Measurements from ENCODE around the gene LYPD1.

The LYPD1 gene

DNA sequence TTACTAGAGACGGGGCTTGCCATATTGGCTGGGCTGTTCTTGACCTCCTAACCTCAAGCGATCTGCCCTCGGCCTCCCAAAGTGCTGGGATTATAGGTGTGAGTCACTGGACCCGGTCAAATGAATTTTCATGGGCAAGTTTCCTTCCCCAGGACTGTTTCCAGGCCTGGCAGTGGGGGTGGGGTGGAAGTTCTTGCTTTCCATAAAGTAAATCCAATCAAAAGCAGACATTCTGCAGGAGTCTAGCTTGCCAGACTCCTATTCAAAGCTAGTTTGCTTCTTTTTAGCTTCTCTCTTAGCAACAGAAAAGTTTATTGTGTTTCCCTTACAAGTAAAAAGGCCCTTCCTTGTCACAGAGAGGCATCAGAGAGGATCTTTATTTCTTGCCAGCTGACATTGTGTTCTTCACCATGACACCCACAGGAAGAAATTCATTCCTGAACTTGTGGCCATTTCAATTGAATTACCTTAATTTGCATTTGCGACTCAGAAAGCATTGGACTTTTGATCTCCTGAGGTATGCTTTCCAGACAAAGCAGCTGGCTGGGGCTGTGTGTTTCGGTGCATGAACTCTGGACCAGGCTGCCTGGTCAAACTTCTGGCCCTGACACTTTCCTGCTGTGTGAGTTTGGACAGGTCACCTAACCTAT, 37.9 kb downstream of the LYPD1 start:
- peak; percentile 46 for DNase-seq (ENCODE audit: low read depth)

DNA sequence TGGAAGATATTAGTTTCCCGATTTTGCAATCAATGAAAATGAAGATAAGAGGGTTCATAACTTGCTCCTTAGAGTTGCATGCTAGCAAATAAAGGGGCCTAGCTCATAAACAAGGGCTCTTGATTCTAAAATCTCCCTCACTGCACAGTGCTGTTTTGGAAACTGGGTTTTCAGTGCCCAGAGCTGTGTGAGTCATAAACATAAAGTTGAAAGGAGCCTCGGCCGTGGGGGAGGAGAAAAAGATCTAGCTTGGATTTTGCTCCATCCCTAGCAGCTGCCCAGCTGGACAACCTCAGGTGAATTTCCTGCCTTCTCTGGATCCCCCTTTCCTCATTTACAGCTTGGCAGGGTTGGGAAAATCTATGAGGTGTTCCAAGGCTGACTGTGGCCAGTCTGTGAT, 42.5 kb downstream of the LYPD1 start:
- peak; percentile 18 for DNase-seq (ENCODE audit: low read depth)

DNA sequence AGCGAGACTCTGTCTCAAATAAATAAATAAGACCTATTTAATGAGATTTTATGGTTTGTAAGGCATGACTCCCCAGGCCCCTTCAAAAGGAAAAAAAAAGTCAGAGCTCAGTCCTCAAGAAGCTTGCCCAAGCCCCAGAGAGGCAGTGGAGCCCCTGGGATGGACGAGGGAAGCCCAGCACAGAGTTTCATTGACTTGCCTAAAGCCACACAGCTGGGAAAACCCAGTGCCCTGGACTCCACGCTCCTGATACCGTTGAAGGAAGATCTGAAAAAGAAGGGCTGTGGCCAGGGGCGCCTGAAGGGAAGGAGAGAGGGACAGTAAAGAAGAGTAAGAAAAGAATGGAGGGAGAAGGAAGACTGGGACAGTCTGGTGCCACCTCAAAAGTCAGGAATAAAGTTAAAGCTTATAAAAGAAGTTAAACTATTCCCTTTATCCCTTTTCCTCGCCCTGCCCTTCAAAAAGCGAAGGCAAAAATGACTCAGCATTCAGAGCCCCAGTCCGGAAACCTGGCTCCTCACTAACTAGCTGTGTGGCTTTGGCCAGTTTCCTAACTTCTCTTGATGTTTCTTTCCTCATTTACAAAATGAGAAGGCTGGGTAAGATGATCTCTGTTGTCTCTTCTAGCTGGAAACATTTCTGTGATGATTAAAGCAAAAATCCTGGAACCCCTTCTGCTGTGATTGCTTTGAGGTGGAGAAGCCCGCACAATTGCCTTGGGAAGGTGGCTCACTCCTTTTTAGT, 46.7 kb downstream of the LYPD1 start:
- peak; percentile 82 for DNase-seq (ENCODE audit: low read depth)

DNA sequence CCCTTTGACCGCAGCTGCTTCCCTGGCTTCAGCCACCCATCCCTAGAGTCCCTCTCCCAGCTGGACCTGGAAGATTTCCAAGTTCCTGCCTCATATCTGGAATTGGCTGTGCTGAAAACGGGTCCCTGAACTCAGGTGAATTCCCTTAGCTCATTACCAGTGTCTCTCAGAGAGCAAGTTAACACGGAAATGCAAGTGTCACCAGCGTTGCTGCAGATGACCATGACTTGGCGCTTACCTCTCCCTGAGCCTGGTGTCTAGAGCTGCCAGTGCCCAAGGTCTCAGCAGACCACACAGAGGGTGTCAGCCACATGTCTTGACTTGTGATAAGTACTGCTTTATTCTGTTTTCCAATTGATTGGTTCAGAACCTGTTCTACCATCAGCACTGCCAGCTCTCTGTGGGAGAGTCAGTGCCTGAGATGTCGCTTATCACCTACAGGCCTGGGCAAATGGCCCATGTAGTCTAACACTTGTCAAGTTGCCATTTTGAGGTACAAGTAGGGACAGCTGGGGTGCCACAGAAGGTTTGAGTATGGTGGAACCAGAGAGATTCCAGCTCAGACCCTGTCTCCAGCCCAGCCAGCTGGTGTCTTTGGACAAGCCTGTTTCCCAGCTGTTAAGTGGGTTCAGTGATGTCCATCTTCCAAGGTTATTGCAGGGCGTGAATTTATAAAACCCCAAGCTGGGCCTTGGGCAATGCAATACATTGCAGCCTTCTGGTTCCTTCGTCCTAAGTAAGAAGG, 48.7 kb downstream of the LYPD1 start:
- DNase-seq (ENCODE audit: low read depth): no peak

DNA sequence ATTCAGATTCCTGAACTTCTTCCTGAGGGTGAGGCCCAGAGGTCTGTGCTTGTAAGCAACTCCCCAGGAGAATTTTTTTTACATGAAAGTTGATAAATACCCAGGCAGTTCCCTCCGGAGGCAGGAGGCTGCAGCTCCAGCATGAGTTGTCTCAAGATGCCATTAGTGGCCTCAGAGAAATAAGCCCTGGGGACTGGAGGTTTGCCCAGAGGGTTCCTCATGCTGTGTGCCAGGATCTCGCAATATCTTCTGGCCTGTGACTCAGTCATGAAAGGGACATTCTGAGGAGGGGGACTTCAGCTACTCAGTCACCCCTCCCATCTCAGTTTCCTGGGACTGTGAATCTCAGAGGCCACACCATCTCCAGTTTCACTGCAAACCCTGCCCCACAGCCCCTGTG, 49.9 kb downstream of the LYPD1 start:
- peak; percentile 63 for DNase-seq (ENCODE audit: low read depth)

DNA sequence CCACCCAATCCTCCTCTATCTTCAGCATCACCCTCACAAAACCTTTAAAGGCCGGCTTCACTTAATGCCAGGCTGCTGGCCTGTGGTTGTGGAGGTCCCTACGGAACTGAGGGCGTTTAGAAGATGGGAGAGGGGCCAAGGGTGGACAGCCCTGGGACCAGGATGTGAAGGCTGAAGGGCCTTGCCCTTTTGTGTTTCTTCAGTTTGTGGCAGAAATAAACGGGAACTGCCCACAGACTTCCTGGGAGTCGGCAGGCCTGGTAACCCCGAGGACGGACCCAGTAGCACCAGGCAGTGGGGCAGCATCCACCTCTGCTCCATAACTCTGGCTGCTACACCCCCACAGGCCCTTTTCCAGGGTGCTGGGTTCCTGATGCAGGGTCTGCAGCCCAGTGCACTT, 51.3 kb downstream of the LYPD1 start:
- no peak for DNase-seq (ENCODE audit: low read depth)

DNA sequence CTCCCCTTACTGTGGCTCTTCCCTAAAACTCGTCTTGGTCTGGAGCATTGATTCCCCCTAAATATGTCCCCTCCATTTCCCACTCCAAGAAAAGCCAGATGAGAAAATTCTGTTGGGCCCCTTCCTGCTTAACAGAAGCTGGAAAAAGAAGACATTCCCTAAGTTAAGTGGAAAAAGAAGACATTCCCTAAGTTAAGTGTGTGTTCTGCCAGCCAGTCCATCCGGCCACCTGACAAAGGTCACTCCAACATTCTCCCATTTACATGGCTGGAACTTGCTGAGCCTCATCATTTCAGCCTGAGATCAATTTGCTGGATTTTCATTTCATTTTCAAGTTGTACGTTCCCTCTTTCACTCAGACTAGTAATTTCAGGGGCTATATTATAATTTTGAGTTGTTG, 52.0 kb downstream of the LYPD1 start:
- DNase-seq (ENCODE audit: low read depth): no peak

DNA sequence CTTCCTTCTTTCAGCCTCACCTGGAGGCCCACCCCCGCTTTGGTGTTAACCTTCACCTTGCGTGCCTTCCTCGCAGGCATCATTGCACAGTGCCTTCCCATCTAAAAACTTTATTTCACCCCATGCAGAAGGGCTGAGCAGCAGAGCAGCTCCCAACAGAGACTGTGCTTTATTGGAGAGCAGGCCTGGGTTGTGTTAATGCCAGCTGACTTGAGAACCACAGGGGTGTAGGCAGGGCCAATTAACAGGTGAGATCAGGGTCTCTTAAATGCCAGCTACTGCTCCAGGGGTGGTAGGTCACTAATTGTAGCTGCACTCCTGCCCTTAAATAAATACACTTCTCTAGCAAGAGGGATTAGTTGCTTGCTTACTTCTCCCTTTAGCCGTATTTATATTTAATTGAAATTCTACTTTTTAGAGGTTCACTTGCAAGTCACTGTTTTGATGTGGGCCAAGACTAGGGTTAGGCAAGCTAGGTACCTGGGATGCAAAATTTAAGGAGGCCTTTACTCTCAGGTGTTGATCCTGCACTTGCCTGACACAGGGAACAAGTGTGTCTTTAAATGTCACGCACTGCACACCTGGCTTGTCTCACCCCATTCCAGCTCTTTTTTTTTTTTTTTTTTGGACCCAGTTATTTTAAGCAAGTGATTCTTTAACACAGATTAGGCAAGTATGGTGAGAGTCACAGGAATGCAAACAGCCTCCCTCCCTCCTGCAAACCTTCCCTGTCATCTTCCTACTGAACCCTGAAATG, 54.5 kb downstream of the LYPD1 start:
- DNase-seq (ENCODE audit: low read depth): no peak

DNA sequence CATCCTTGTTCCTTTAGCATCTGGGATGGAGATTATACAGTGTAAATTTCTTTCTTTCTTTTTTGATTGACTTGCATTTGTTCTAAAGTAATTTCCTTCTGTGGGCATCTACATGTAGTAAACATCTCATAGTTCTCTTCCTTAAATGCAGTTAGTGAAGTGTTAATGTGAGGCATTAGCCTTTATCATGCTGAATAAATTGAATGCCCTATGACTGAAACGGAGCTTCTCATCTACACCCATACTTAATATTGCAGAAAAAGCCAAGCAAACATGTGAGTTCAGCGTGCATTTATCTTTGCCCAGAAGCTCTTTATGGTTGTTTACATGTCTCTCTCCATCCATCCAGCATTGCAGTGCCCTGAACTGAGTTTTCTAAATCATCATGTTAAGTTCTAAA, 58.3 kb downstream of the LYPD1 start:
- DNase-seq (ENCODE audit: low read depth): no peak

DNA sequence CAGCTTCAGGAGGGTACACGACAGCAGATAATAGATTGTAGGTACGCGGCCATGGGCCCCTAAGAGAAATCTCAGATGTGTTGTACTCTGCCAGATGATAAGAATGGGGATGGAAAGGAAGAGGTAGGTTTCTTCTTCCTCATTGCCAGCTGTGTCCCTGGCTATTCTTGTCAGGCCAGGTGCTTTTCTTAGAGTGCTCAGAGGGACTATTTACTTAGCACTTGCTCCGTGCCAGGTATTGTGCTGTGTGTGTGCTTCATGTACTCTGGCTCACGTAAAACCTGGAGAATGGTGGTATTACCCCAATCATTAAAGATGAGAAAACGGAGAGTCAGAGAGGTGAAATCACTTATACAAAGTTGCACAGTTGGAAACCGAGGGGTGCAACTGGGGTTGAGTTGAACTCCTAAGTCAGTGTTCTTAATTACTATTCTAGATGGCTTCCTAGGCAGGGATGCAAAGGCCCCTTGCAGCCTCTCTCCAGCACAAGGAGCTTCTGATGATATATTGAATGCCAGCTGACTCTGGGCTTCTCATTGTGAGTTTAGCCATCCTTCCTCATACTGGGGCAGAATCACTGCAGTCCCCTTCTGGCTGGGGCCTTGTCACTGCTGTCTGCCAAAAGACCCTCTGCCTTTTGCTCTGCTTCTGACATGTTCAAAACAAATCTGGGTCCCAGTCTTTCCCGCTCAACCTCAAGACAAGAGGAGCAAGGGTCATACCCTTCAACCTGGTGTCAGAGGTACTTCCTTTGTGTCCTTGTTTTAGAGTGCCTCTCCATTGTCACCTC, 60.7 kb downstream of the LYPD1 start:
- no peak for DNase-seq (ENCODE audit: low read depth)

DNA sequence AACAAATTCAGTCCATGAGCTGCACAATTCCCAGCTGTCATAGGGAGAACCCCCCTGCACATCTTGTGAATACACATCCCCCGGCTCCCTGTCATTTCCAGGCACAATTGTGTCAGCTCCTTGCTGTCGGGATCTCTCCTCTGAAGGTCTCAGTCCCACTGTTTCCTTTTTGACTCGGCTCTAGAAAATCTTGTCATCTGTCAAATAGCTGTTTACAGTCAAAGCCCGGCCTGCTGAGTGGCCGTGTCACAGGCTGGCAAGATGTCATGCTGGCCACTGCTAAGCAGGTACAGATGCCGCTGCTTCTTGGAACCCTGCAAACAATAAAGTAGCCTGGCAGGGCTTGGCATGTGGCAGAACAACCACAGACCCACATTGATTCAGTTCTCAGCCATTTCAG, 61.7 kb downstream of the LYPD1 start:
- no peak for DNase-seq (ENCODE audit: low read depth)

DNA sequence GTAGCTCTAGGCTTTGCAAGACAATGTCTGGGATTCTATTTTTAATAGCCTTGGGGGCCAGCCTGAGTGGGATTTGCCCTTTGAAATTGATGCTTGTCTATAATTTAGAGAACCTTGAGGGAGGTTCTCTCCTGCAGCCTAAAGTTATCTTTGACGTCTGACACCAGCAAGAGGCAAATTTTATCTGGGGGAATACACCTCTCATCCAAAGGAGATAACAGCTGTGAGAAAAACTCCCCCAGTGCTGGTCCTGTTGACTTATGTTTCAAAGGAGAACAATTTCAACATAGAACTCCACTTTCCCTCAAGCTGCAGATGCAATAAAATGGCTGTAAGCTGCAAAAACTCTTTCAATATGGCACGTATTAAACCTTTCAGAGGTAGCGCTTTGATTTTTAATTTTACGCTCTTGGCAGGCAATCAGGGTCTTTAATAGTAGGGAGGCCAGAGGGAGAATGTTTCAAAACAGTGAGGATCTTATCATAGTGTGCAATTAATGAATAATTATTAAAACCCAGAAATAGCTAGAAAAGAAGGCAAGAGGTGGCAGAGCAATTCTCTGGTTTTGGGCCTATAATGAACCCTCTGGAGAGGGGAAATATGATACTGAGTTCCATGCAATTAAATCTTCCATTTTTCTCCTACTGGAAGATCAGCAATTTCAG, 62.4 kb downstream of the LYPD1 start:
- no peak for DNase-seq (ENCODE audit: low read depth)

DNA sequence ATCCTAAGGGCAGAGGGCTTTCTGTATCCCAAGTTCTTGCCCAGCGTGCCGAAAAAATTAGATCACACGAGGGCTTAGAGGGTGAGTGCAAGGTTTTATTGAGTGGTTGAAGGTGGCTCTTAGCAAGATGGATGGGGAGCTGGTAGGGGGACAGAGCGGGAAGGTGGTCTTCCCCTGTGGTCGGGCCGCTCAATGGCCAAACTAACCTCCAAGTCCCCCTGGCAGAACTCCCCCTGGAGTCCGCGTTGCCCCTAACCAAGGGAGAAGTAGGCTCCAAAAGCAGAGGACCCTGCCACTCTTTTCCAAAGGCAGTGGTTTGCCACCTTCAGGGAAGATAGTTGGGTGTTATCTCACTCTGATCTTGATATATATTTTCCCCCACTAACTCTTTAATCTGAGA, 63.4 kb downstream of the LYPD1 start:
- no peak for DNase-seq (ENCODE audit: low read depth)

DNA sequence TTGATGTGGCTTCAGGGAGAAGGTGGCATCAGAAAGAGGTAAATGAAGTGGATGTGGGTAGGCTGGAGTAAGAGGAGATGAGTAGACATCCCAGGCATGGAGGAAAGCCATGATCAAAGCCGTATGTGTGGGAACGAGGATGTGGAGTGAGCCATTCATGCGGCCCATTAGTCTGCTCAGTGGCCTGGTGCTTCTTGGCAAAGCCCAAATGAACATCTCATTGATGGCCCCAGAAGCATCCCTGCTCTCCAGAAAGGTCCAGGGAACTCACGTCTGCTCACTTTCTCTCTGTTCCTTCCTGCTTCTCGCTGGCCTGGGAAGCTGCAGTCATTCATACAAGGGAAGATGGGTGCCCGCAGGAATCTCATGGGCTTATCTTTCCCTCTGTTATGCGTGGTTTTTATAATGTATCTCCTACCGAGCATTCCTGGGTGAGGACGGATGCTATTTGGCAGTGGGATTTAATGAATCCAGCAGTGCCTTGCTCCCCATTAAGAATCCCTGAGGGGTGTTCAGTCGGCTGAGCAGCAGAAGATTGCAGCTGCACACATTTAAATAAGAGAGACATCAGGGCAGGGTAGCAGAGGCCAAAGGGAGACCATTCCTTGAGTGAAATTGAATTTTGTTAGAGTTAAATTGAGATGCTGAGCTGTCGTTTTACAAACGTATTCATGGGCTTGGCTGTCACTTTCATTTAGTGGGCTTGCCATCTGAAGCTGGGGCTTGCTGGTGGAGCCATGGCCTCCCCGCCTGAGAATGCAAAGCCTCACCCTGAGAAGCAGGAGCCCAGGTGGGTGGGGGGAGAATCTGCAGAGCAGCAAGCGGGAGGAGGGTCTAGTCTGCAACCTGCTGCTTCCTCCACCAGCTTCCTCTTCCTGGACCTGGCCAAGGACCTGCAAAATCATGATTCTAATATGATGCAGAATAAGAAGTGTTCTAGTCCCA, 64.5 kb downstream of the LYPD1 start:
- DNase-seq (ENCODE audit: low read depth): no peak

DNA sequence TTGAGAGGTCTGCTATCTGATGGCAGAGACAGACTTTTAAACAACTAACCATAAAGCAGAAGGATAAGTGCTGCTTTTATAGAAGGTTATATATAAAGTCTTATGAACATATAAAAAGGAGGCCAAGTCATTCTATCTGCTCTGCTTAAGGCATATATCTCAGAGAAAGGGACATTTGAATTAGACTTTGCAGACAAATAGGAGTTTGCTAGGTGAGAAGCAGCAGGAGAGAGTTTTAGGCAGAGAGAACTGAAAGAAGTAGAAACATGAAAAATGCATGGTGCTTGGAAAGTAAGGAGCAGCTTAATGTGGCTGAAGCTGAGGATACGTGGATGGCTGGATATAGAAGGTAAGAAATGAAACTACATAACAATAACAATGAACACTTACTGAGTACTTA, 65.4 kb downstream of the LYPD1 start:
- no peak for DNase-seq (ENCODE audit: low read depth)

DNA sequence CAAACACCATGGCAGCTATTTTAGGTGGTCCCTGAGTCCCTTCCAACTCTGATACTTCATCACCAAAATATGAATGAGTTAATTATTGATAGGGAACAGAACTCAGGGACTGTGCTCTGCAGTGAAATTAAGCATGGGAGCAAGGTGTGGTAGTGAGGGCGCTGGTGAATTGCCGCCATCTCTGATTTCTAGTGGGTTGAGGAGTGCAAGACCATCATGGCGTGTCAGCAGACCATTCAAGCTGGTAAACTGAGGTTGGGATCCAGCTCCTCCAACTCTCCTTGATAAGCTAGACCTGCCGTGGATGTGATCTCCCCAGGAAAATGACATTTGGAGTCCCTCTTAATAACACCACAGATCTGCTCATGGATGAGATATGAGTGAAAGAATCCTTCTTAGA, 70.4 kb downstream of the LYPD1 start:
- DNase-seq (ENCODE audit: low read depth): no peak

DNA sequence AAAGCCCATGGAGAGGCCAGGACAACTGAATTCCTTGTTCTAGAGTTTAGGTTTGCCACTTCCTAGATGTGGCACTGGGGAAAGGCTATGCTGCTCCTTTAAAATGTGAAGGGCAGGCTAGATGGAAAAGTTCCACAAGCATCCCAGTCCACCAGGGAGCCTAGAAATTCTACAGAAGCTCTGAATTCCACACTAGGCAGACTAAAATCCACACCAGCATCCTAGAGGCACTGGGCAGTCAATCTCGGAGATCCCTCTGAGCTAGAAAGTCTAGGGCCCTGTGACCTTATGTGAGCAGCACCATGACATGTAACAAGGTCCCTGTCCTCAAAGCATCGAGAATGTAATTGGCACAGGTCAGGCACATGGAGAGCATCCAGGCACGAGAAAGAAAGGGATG, 71.5 kb downstream of the LYPD1 start:
- DNase-seq (ENCODE audit: low read depth): no peak

DNA sequence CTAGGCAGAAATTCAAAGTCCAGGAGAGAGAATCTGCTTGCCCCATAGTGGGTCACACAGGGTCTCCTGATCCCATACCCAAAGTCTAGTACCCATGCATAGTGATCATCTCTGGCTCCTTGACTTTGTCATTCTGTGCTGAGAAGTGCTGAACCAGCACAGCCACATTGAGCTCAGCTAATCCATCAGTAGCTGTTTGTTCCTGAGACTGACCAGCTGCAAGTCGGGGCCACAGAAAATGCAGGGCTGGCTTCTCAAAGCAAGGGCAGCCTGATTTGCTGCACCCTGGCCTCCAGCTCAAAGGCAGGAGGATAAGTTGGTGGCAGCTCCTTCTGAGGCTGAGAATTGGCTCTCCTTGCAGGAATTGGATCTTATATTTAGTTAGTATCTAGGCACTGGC, 72.2 kb downstream of the LYPD1 start:
- DNase-seq (ENCODE audit: low read depth): no peak

DNA sequence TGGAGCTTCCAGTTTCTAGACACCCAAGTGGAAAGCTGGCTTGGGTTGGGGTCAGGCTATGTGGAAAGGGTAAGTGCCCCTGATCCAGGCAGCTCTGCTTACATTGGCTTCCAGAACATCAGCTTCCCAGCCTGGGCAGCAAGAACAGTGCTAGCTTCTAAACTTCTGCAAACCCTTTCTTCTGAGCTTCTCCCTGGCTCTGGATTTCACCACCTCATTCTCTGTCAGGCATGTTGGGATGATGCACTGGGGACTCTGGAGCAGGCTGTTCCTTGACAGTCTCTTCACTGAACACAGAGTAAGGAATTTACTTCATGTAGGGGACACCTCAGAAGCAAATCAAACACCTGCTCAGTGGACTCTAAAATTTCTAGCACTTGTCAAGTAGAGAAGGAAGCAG, 72.8 kb downstream of the LYPD1 start:
- DNase-seq (ENCODE audit: low read depth): no peak

DNA sequence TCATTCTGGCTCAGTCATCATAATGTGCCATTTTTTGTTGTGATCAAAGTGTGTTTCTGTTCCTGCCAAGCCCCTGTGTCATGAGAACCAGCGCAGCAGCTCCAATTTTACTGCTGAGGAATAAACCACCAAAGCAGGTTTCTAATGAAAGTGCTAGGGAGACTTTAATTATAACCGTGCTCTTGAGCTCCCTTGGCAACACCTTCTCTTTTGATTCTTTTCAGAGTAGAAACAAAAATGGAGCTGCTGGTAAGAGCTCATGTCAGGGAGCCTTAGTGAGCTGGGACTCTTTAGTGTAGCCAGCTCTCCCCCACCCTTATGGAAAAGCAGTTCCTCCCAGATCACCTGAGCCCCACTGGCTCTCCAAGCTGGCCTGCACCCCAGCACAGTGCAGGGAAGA, 74.3 kb downstream of the LYPD1 start:
- no peak for DNase-seq (ENCODE audit: low read depth)
